Body of pancreas (tissue), 4 donors: ENCODE measurements around the gene TTC28. TPM values are rescaled to one million over a fixed set of nuclear protein-coding genes. Genes with fewer than 3 reads are reported as not detected.
A peak's percentile ranks its signal among the peaks of the same experiment; 100 is the strongest.

ENCODE experiments used
- ATAC-seq: fragments of 150-250 bp; one replicate; pipeline ENCODE4 v1.9.1; 2016
- DNase-seq, 4 donors: peaks; one replicate each; pipeline ENCODE4 v3.0.0-alpha.2; 2019
- H3K27ac ChIP-seq, 4 donors: fragments of 200-600 bp; sonication (generic); 1 replicate in 3 of 4; 2 replicates in 1 of 4; pipeline versions ENCODE4 v1.5.1 to v1.6.1; 2016 to 2019; ENCODE audit warnings: mild to moderate bottlenecking in 1 of 4, mixed read lengths in 1 of 4, moderate library complexity in 1 of 4
- H3K27me3 ChIP-seq, 2 donors: fragments of 200-600 bp; sonication (generic); one replicate each; pipeline ENCODE4 v1.6.0; 2016; ENCODE audit warnings: mild to moderate bottlenecking in 1 of 2
- H3K36me3 ChIP-seq, 2 donors: fragments of 200-600 bp; sonication (generic); replicated peaks in 1 of 2; 2 replicates each; pipeline ENCODE4 v1.5.1; 2016; ENCODE audit warnings: low read depth in 2 of 2; ENCODE audit not compliant: insufficient read depth in 1 of 2
- H3K4me1 ChIP-seq: fragments of 200-600 bp; sonication (generic); one replicate; pipeline ENCODE4 v1.6.0; 2016
- H3K4me3 ChIP-seq, 2 donors: fragments of 200-600 bp; sonication (generic); 1 replicate in 1 of 2; 2 replicates in 1 of 2; pipeline ENCODE4 v1.5.1; 2016 to 2019
- H3K9me3 ChIP-seq, 3 donors: fragments of 200-600 bp; sonication (generic); 1 replicate in 2 of 3; 2 replicates in 1 of 3; pipeline ENCODE4 v1.5.1; 2016
- CTCF ChIP-seq, 7 experiments: fragments of 450-650 bp in 4 of 7; fragments of 200-600 bp in 3 of 7; sonication (generic) in 3 of 7; IDR thresholded peaks; one replicate each; pipeline ENCODE4 v1.5.1; 2016 to 2019; ENCODE audit warnings: antibody characterized with exemption in 7 of 7
- POLR2A ChIP-seq, 3 donors: fragments of 450-650 bp; IDR thresholded peaks; one replicate each; pipeline ENCODE4 v1.6.1; 2016; ENCODE audit warnings: antibody characterized with exemption in 3 of 3, mild to moderate bottlenecking in 2 of 3
- WGBS, 2 donors: methylation state at CpG; one replicate each; pipeline ENCODE4 v1.1.5; 2017; 5-methylcytosine and 5-hydroxymethylcytosine counted together
- intact Hi-C: fragments of 100-400 bp; cut with DNase I; formaldehyde crosslinking; loops from one replicate; pipeline ENCODE4 v1.15.1; 2023
- total RNA-seq, 2 donors: library from RNA; depleted of rRNA; stranded (reverse); fragments of >200 nt; gene quantifications; one replicate each; pipeline ENCODE4 v1.1.0, GENCODE V29; 2016

Gene TTC28
- total RNA-seq, 2 donors from 2014 or later: 21.0 to 87.3 TPM

- Histone ChIP-seq H3K4me3 (no peak overlapping the region), H3K9me3 (no peaks in the 10 kb centered on the region), H3K27ac (no peak overlapping the region), H3K27me3 (no peaks in the 10 kb centered on the region), H3K36me3 (no peaks in the 10 kb centered on the region), H3K4me1 (no peaks in the 10 kb centered on the region)
- intact Hi-C loops: no loop called here
- 96 to 99% methylated on average over 7 of the region's 7 CpGs for WGBS, 2 donors
- DNase-seq (no peak), ATAC-seq (no peak)
- no peak for TF ChIP-seq CTCF (IDR thresholded peaks at IDR 0.05)
- no peak for TF ChIP-seq POLR2A (IDR thresholded peaks at IDR 0.05)
These were observed 36.0 kb upstream of the TTC28 start for GRCh38 chr22:28715611-28716010.

GRCh38 chr22:28714043-28714628, 34.5 kb upstream of the TTC28 start:
- Histone ChIP-seq H3K4me1 (no peaks in the 10 kb centered on the region), H3K27me3 (no peaks in the 10 kb centered on the region), H3K36me3 (no peaks in the 10 kb centered on the region), H3K27ac (no peak overlapping the region), H3K9me3 (no peaks in the 10 kb centered on the region), H3K4me3 (no peak overlapping the region)
- 83 to 88% methylated on average over 2 of the region's 2 CpGs for WGBS, 2 donors
- intact Hi-C loops: no loop called here
- TF ChIP-seq CTCF (IDR thresholded peaks at IDR 0.05): no peak
- TF ChIP-seq POLR2A (IDR thresholded peaks at IDR 0.05): no peak
- no peak for DNase-seq
- ATAC-seq: no peak

- intact Hi-C loops: no loop called here
- ATAC-seq (peak; percentile 78), DNase-seq (peak in 1 of 4 donors; percentile 6)
- Histone ChIP-seq H3K27ac (peak overlapping the region; percentile 22 to 60 (median 30)), H3K27me3 (no peaks in the 10 kb centered on the region), H3K4me1 (no peaks in the 10 kb centered on the region), H3K36me3 (no peaks in the 10 kb centered on the region), H3K4me3 (no peak overlapping the region), H3K9me3 (no peaks in the 10 kb centered on the region)
- WGBS, 2 donors: 43 to 49% methylated on average over 6 of the region's 6 CpGs
- TF ChIP-seq CTCF (IDR thresholded peaks at IDR 0.05) (no peak), POLR2A (IDR thresholded peaks at IDR 0.05) (no peak)
These were observed 32.5 kb upstream of the TTC28 start for GRCh38 chr22:28711820-28712777.

GRCh38 chr22:28711341-28711740, 31.7 kb upstream of the TTC28 start:
- Histone ChIP-seq H3K9me3 (no peaks in the 10 kb centered on the region), H3K4me1 (no peaks in the 10 kb centered on the region), H3K4me3 (no peak overlapping the region), H3K27ac (peak overlapping the region in 2 of 4 donors; percentile 36 to 60), H3K27me3 (no peaks in the 10 kb centered on the region), H3K36me3 (no peaks in the 10 kb centered on the region)
- DNase-seq: no peak
- intact Hi-C loops: no loop called here
- TF ChIP-seq POLR2A (IDR thresholded peaks at IDR 0.05) (no peak), CTCF (IDR thresholded peaks at IDR 0.05) (no peak)
- 75 to 76% methylated on average over 2 of the region's 2 CpGs for WGBS, 2 donors
- no peak for ATAC-seq
